PFSK-1 (cell line): ENCODE data around the gene ADO.

Source experiments
- FOXP2 ChIP-seq: optimal IDR thresholded peaks from 2 replicates; pipeline ENCODE3; 2011; ENCODE audit warnings: borderline replicate concordance, control low read depth, inconsistent platforms; ENCODE audit not compliant: insufficient read depth; ENCODE audit errors: extremely low read length, extremely low read depth
- POLR2AphosphoS5 ChIP-seq: IDR thresholded peaks from 2 replicates; pipeline ENCODE4 v1.6.1; 2012; ENCODE audit warnings: low read depth, mild to moderate bottlenecking, control low read depth, low read length, moderate library complexity
- REST ChIP-seq, 2 experiments: IDR thresholded peaks; 2 replicates each; pipeline versions ENCODE4 v1.6.1 to v1.8.0; 2011 to 2012; ENCODE audit warnings: low read depth in 2 of 2, low read length in 2 of 2, control low read depth in 1 of 2, inconsistent platforms in 1 of 2, mild to moderate bottlenecking in 1 of 2, moderate library complexity in 1 of 2; ENCODE audit not compliant: insufficient read depth in 1 of 2
- SIN3A ChIP-seq: IDR thresholded peaks from 2 replicates; pipeline ENCODE4 v1.6.1; 2012; ENCODE audit warnings: mild to moderate bottlenecking, low read length, moderate library complexity, borderline replicate concordance; ENCODE audit not compliant: insufficient read depth
- TAF1 ChIP-seq: IDR thresholded peaks from 2 replicates; pipeline ENCODE4 v1.6.1; 2012; ENCODE audit warnings: low read length, control low read depth, borderline replicate concordance; ENCODE audit not compliant: insufficient read depth

The ADO gene

GRCh38 chr10:62842983-62843382, 38.5 kb downstream of the ADO start:
- no peak for TF ChIP-seq REST (IDR thresholded peaks at IDR 0.05; ENCODE audit: insufficient read depth in 1 of 2, low read depth in 2 of 2, low read length in 2 of 2)
- no peak for TF ChIP-seq SIN3A

GRCh38 chr10:62843600-62843999, 39.1 kb downstream of the ADO start:
- TF ChIP-seq SIN3A, result no peak
- TF ChIP-seq FOXP2, result no peak
- TF ChIP-seq REST (IDR thresholded peaks at IDR 0.05; ENCODE audit: insufficient read depth in 1 of 2, low read depth in 2 of 2, low read length in 2 of 2), result no peak
- TF ChIP-seq TAF1, result no peak
- TF ChIP-seq POLR2AphosphoS5, result no peak

GRCh38 chr10:62844280-62845011, 39.9 kb downstream of the ADO start:
- TF ChIP-seq POLR2AphosphoS5, result no peak
- TF ChIP-seq TAF1, result no peak
- no peak for TF ChIP-seq REST (IDR thresholded peaks at IDR 0.05; ENCODE audit: insufficient read depth in 1 of 2, low read depth in 2 of 2, low read length in 2 of 2)
- TF ChIP-seq FOXP2, result no peak
- no peak for TF ChIP-seq SIN3A

- TF ChIP-seq FOXP2 (no peak), TAF1 (no peak), SIN3A (no peak), REST (IDR thresholded peaks at IDR 0.05; ENCODE audit: insufficient read depth in 1 of 2, low read depth in 2 of 2, low read length in 2 of 2) (no peak), POLR2AphosphoS5 (no peak)
Measured at GRCh38 chr10:62847433-62847832, 42.9 kb downstream of the ADO start.

GRCh38 chr10:62850646-62851045, 46.1 kb downstream of the ADO start:
- TF ChIP-seq FOXP2 (no peak), TAF1 (no peak), POLR2AphosphoS5 (no peak), SIN3A (no peak), REST (IDR thresholded peaks at IDR 0.05; ENCODE audit: insufficient read depth in 1 of 2, low read depth in 2 of 2, low read length in 2 of 2) (no peak)
